Measurements from ENCODE around the gene PUS10.

Gene PUS10

GRCh38 chr2:61057562-61057961 is 39.5 kb upstream of the PUS10 start:
- H3K4me3 ChIP-seq (replicated peaks; ENCODE audit: insufficient read depth, low read length): no peak overlapping the region
- no peak overlapping the region for H3K27ac ChIP-seq (replicated peaks)
- TF ChIP-seq POLR2AphosphoS5 (IDR thresholded peaks at IDR 0.05; ENCODE audit: low read depth): no peak
- TF ChIP-seq GABPA (IDR thresholded peaks at IDR 0.05; ENCODE audit: low read depth): no peak
- TF ChIP-seq, protein P1, sequence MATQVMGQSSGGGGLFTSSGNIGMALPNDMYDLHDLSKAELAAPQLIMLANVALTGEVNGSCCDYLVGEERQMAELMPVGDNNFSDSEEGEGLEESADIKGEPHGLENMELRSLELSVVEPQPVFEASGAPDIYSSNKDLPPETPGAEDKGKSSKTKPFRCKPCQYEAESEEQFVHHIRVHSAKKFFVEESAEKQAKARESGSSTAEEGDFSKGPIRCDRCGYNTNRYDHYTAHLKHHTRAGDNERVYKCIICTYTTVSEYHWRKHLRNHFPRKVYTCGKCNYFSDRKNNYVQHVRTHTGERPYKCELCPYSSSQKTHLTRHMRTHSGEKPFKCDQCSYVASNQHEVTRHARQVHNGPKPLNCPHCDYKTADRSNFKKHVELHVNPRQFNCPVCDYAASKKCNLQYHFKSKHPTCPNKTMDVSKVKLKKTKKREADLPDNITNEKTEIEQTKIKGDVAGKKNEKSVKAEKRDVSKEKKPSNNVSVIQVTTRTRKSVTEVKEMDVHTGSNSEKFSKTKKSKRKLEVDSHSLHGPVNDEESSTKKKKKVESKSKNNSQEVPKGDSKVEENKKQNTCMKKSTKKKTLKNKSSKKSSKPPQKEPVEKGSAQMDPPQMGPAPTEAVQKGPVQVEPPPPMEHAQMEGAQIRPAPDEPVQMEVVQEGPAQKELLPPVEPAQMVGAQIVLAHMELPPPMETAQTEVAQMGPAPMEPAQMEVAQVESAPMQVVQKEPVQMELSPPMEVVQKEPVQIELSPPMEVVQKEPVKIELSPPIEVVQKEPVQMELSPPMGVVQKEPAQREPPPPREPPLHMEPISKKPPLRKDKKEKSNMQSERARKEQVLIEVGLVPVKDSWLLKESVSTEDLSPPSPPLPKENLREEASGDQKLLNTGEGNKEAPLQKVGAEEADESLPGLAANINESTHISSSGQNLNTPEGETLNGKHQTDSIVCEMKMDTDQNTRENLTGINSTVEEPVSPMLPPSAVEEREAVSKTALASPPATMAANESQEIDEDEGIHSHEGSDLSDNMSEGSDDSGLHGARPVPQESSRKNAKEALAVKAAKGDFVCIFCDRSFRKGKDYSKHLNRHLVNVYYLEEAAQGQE (IDR thresholded peaks at IDR 0.05; ENCODE audit: insufficient replicate concordance, low read depth): no peak
- TF ChIP-seq, protein P2, sequence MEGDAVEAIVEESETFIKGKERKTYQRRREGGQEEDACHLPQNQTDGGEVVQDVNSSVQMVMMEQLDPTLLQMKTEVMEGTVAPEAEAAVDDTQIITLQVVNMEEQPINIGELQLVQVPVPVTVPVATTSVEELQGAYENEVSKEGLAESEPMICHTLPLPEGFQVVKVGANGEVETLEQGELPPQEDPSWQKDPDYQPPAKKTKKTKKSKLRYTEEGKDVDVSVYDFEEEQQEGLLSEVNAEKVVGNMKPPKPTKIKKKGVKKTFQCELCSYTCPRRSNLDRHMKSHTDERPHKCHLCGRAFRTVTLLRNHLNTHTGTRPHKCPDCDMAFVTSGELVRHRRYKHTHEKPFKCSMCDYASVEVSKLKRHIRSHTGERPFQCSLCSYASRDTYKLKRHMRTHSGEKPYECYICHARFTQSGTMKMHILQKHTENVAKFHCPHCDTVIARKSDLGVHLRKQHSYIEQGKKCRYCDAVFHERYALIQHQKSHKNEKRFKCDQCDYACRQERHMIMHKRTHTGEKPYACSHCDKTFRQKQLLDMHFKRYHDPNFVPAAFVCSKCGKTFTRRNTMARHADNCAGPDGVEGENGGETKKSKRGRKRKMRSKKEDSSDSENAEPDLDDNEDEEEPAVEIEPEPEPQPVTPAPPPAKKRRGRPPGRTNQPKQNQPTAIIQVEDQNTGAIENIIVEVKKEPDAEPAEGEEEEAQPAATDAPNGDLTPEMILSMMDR (IDR thresholded peaks at IDR 0.05; ENCODE audit: insufficient read depth, low read length): no peak
- no peak for TF ChIP-seq SPI1 (IDR thresholded peaks at IDR 0.05; ENCODE audit: borderline replicate concordance, low read depth)
- DNase-seq (ENCODE audit: low read depth in 1 of 2, low spot score in 1 of 2): no peak
- H3K27me3 ChIP-seq (ENCODE audit: insufficient read depth, poor library complexity, severe bottlenecking): no peaks in the 10 kb centered on the region

DNA sequence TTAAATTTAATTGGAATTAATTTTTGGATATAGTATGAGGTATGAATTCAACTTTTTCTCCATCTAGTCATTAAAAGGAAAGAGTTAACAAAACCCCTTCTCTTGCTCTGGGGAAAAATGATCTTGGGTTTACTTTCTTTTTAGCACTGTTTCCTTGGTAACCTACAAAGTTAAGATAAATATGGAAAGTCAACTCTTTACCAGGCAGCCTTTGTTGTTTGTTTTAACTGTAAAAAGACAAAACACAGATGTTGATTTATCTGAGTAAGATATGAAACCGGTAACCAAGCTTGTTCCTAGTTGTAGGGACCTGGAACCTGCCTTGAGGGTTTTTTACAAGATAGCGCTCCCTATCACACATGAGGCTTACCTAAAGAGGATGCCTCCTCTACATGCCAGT is 37.5 kb upstream of the PUS10 start:
- no peak overlapping the region for H3K27ac ChIP-seq (replicated peaks)
- TF ChIP-seq, protein P2 (IDR thresholded peaks at IDR 0.05; ENCODE audit: insufficient read depth, low read length): no peak
- TF ChIP-seq SPI1 (IDR thresholded peaks at IDR 0.05; ENCODE audit: borderline replicate concordance, low read depth): no peak
- TF ChIP-seq GABPA (IDR thresholded peaks at IDR 0.05; ENCODE audit: low read depth): no peak
- no peak for TF ChIP-seq POLR2AphosphoS5 (IDR thresholded peaks at IDR 0.05; ENCODE audit: low read depth)
- TF ChIP-seq, protein P1 (IDR thresholded peaks at IDR 0.05; ENCODE audit: insufficient replicate concordance, low read depth): no peak
- no peaks in the 10 kb centered on the region for H3K27me3 ChIP-seq (ENCODE audit: insufficient read depth, poor library complexity, severe bottlenecking)
- no peak for DNase-seq (ENCODE audit: low read depth in 1 of 2, low spot score in 1 of 2)
- H3K4me3 ChIP-seq (replicated peaks; ENCODE audit: insufficient read depth, low read length): no peak overlapping the region

DNA sequence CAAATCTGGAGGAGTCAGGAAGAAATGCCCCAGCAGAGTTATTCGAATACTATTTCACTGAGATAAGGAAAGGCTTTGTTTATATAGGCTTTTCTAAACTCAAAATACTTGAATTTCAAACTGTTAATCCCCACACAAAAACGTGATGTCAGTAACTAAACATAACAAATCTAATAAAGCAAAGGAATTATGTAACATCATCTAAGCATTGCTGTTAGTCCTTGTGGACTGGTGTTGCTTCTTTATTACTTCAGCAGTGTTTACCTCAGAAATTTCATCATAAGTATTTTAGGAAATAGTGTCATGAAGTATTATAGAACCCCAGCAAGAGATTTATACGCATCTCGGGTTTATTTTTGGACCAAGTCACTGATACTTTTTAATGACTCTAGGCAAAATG is 27.9 kb upstream of the PUS10 start:
- Histone ChIP-seq H3K27me3 (ENCODE audit: insufficient read depth, poor library complexity, severe bottlenecking) (no peaks in the 10 kb centered on the region), H3K4me3 (replicated peaks; ENCODE audit: insufficient read depth, low read length) (no peak overlapping the region), H3K27ac (replicated peaks) (0 out of 2 replicates have a peak overlapping the region, but pooled peaks have one; percentile 17)
- peak in 1 of 2 experiments; percentile 17 for DNase-seq (ENCODE audit: low read depth in 1 of 2, low spot score in 1 of 2)
- TF ChIP-seq GABPA (IDR thresholded peaks at IDR 0.05; ENCODE audit: low read depth): no peak
- no peak for TF ChIP-seq POLR2AphosphoS5 (IDR thresholded peaks at IDR 0.05; ENCODE audit: low read depth)
- TF ChIP-seq, protein P1 (IDR thresholded peaks at IDR 0.05; ENCODE audit: insufficient replicate concordance, low read depth): no peak
- TF ChIP-seq, protein P2 (IDR thresholded peaks at IDR 0.05; ENCODE audit: insufficient read depth, low read length): no peak
- TF ChIP-seq SPI1 (IDR thresholded peaks at IDR 0.05; ENCODE audit: borderline replicate concordance, low read depth): no peak

Data from HL-60 (cell line).